HepG2 (cell line): ENCODE measurements around the gene FBN2. TPM values are rescaled to one million over a fixed set of nuclear protein-coding genes. Genes with fewer than 3 reads are reported as not detected.

Source experiments
- ATAC-seq: fragments of 200-7000 bp; cut with Tn5 transposase; 3 replicates; pipeline ENCODE4 v1.9.1; 2020; ENCODE audit warnings: mild to moderate bottlenecking, moderate library complexity
- BruUV-seq: library from RNA; stranded (reverse); fragments of 400-500 nt; replicated peaks from 2 replicates; lab custom pipeline; 2021; lab: Mats Ljungman, UMichigan
- CTCF ChIA-PET: fragments of 300-600 bp; formaldehyde crosslinking; extraction: SDS; loops from one replicate; lab custom pipeline; 2021; ENCODE audit warnings: low total read pairs, inconsistent platforms, low intra/inter-chr PET ratio; lab: Yijun Ruan, JAX
- POLR2A ChIA-PET: fragments of 350-600 bp; sonication (Branson Sonifier 250); formaldehyde crosslinking; loops from one replicate; lab custom pipeline; 2020; ENCODE audit warnings: antibody characterized with exemption, inconsistent platforms; lab: Yijun Ruan, JAX
- DNase-seq: peaks from one replicate; pipeline ENCODE4 v3.0.0-alpha.2; 2015; ENCODE audit warnings: low spot score
- FAIRE-seq: peaks from 3 replicates; lab custom pipeline; 2011; peaks lifted over from hg19 to GRCh38; lab: Jason Lieb, UNC
- H2AFZ ChIP-seq: one replicate; pipeline ENCODE4 v1.6.1; 2011; ENCODE audit warnings: low read length, inconsistent platforms
- H3K27ac ChIP-seq: fragments of 300-600 bp; 3 replicates; pipeline ENCODE4 v1.8.0; 2011; ENCODE audit warnings: mixed run types, mild to moderate bottlenecking, mixed read lengths, low read length, inconsistent platforms; ENCODE audit not compliant: insufficient read depth; ENCODE audit errors: extremely low read length
- H3K27me3 ChIP-seq, 2 experiments: fragments of 200-600 bp in 1 of 2; 2 replicates in 1 of 2; 3 replicates in 1 of 2; pipeline versions ENCODE4 v1.6.0 to v1.8.0; 2011; ENCODE audit warnings: low read length in 2 of 2, mild to moderate bottlenecking in 2 of 2, moderate library complexity in 2 of 2, inconsistent platforms in 1 of 2; ENCODE audit not compliant: insufficient read depth in 2 of 2, control insufficient read depth in 1 of 2
- H3K36me3 ChIP-seq, 2 experiments: fragments of 200-600 bp in 1 of 2; replicated peaks in 1 of 2; 2 replicates in 1 of 2; 3 replicates in 1 of 2; pipeline versions ENCODE4 v1.5.1 to v1.8.0; 2011; ENCODE audit warnings: low read length in 2 of 2, inconsistent platforms in 1 of 2; ENCODE audit not compliant: insufficient read depth in 2 of 2, control insufficient read depth in 1 of 2
- H3K4me1 ChIP-seq: 2 replicates; pipeline ENCODE4 v1.5.1; 2012; ENCODE audit warnings: low read length, inconsistent platforms; ENCODE audit not compliant: insufficient read depth
- H3K4me2 ChIP-seq: 2 replicates; pipeline ENCODE4 v1.6.0; 2011; ENCODE audit warnings: low read depth, low read length, inconsistent platforms
- H3K4me3 ChIP-seq, 3 experiments: fragments of 200-600 bp in 1 of 3; sonication (generic), shearing (Covaris generic) in 1 of 3; replicated peaks in 1 of 3; 2 replicates each; pipeline ENCODE4 v1.5.1; 2011 to 2016; ENCODE audit warnings: low read length in 3 of 3, inconsistent platforms in 2 of 3, low read depth in 2 of 3, mild to moderate bottlenecking in 2 of 3, control low read depth in 1 of 3, mixed read lengths in 1 of 3; ENCODE audit not compliant: insufficient read depth in 1 of 3
- H3K79me2 ChIP-seq: one replicate; pipeline ENCODE4 v1.6.1; 2011; ENCODE audit warnings: low read length, inconsistent platforms; ENCODE audit not compliant: insufficient read depth
- H3K9ac ChIP-seq: 2 replicates; pipeline ENCODE4 v1.6.0; 2011; ENCODE audit warnings: mild to moderate bottlenecking, low read depth, low read length, inconsistent platforms; ENCODE audit not compliant: insufficient read depth
- H3K9me3 ChIP-seq: 2 replicates; pipeline ENCODE4 v1.5.1; 2012; ENCODE audit warnings: mild to moderate bottlenecking, low read length
- H4K20me1 ChIP-seq: 2 replicates; pipeline ENCODE4 v1.6.0; 2011; ENCODE audit warnings: inconsistent platforms, mild to moderate bottlenecking, low read length, moderate library complexity; ENCODE audit not compliant: insufficient read depth
- ISL2 ChIP-seq: sonication (generic); formaldehyde crosslinking; IDR thresholded peaks from 2 replicates; pipeline ENCODE4 v1.5.0; 2020; ENCODE audit warnings: missing genetic modification reagents
- JDP2 ChIP-seq: sonication (generic); formaldehyde crosslinking; IDR thresholded peaks from 2 replicates; pipeline ENCODE4 v1.8.1; 2022; ENCODE audit warnings: missing genetic modification reagents, borderline replicate concordance
- KDM1A ChIP-seq: IDR thresholded peaks from 2 replicates; pipeline ENCODE4 v1.6.1; 2016; ENCODE audit warnings: missing compliant biosample characterization
- PRPF4 ChIP-seq: fragments of 200-400 bp; formaldehyde crosslinking; IDR thresholded peaks from 2 replicates; pipeline ENCODE4 v1.6.1; 2016; ENCODE audit warnings: low read length, low read depth; ENCODE audit not compliant: poor library complexity, severe bottlenecking
- SUZ12 ChIP-seq: fragments of 150-350 bp; IDR thresholded peaks from 2 replicates; pipeline ENCODE4 v1.6.1; 2014; ENCODE audit warnings: low read depth, low read length
- TAF15 ChIP-seq: fragments of 200-400 bp; formaldehyde crosslinking; IDR thresholded peaks from one replicate; pipeline ENCODE4 v1.6.1; 2018; ENCODE audit warnings: mild to moderate bottlenecking, low read depth, low read length; ENCODE audit not compliant: poor library complexity, severe bottlenecking
- TBX2 ChIP-seq: sonication (generic); formaldehyde crosslinking; IDR thresholded peaks from 2 replicates; pipeline ENCODE4 v1.5.0; 2020; ENCODE audit warnings: missing genetic modification reagents, mild to moderate bottlenecking, borderline replicate concordance
- TCF7L2 ChIP-seq: IDR thresholded peaks from 2 replicates; pipeline ENCODE4 v1.6.1; 2011; ENCODE audit warnings: mild to moderate bottlenecking, low read depth, low read length, moderate library complexity
- ZFP82 ChIP-seq: sonication (generic); formaldehyde crosslinking; IDR thresholded peaks from 2 replicates; pipeline ENCODE4 v1.5.1; 2020; ENCODE audit warnings: mild to moderate bottlenecking, missing genetic modification reagents, borderline replicate concordance
- ZNF296 ChIP-seq: sonication (generic); formaldehyde crosslinking; conservative IDR thresholded peaks from 2 replicates; pipeline ENCODE4 v1.5.0; 2020; ENCODE audit warnings: mild to moderate bottlenecking, missing genetic modification reagents
- ZNF792 ChIP-seq: IDR thresholded peaks from 2 replicates; pipeline ENCODE4 v1.6.1; 2016
- WGBS: methylation state at CpG from one replicate; pipeline ENCODE4 v1.1.6; 2017; ENCODE audit warnings: low lambda C conversion rate; 5-methylcytosine and 5-hydroxymethylcytosine counted together
- in situ Hi-C: cut with HindIII; loops from 2 replicates; pipeline ENCODE4 v1.10.0; 2017; ENCODE audit warnings: low pct_unique_long_range_greater_than_20kb; ENCODE audit not compliant: extremely low pct_ligation_motif_present
- intact Hi-C: fragments of 100-400 bp; cut with micrococcal nuclease; formaldehyde crosslinking; loops from one replicate; pipeline ENCODE4 v1.10.0; 2022; ENCODE audit not compliant: unreplicated experiment
- polyA plus RNA-seq, 8 experiments: library from polyadenylated mRNA; depleted of rRNA in 3 of 8; stranded (reverse) in 7 of 8; unstranded in 1 of 8; fragments of >200 nt; fragmentation: Illumina TruSeq in 4 of 8; extraction: Trizol in 4 of 8; gene quantifications; 2 replicates each; pipeline versions ENCODE4 v1.2.1 to v1.2.3, GENCODE V29; 2011 to 2016; ENCODE audit warnings: low read depth in 4 of 8, missing spikeins in 1 of 8, mixed read lengths in 1 of 8; ENCODE audit not compliant: insufficient read depth in 1 of 8
- total RNA-seq, 5 experiments: library from RNA; depleted of rRNA; stranded (reverse); fragments of >200 nt; fragmentation: Illumina TruSeq; extraction: Trizol; gene quantifications; 2 replicates each; pipeline ENCODE4 v1.2.3, GENCODE V29; 2016; ENCODE audit warnings: low read depth in 1 of 5
- TF ChIP-seq, protein P1 (sequence below): sonication (generic); formaldehyde crosslinking; IDR thresholded peaks from 2 replicates; pipeline ENCODE4 v1.4.0; 2020; ENCODE audit warnings: missing genetic modification reagents, borderline replicate concordance

Gene FBN2
- total and polyA plus RNA-seq, 2 of the 13 experiments (the other 11 are each of a cell fraction or from before 2014, with no cell fraction given): not detected

DNA sequence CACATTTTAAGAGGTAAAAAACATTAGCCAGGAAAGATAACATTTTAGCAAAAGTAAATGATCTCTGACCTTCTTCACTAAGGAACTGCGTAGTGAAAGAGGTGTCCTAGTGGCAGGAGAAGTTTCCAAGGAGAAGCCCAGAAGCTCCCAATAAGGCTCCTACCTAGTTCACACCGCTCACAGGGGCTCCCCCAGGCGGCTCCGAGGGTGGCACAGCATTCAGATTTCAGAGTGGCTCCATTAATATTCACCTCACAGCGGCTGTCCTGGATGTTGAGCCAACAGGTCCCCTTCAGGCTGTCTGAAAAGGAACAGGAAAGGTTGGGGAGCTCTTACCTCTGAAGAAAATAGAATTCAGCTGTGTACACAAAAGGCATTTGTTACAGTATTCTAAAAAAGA, 187.3 kb downstream of the FBN2 start:
- ChIA-PET POLR2A (no interaction called here), CTCF (no interaction called here)
- no peak overlapping the region for H2AFZ ChIP-seq
- in situ Hi-C loops (no loop called here), intact Hi-C loops (no loop called here)
- no peak overlapping the region for H3K27ac ChIP-seq
- no peak overlapping the region for H3K4me2 ChIP-seq
- H3K9ac ChIP-seq: no peak overlapping the region
- H3K9me3 ChIP-seq: no peaks in the 10 kb centered on the region
- no peaks in the 10 kb centered on the region for H4K20me1 ChIP-seq
- H3K27me3 ChIP-seq: no peaks in the 10 kb centered on the region
- no peaks in the 10 kb centered on the region for H3K79me2 ChIP-seq
- DNase-seq: no peak
- FAIRE-seq: no peak
- H3K4me1 ChIP-seq: no peaks in the 10 kb centered on the region
- 4% methylated on average over 4 of the region's 5 CpGs for WGBS
- TF ChIP-seq SUZ12 (no peak), ZNF792 (CRISPR knock-in tag) (no peak), ZNF296 (no peak), TBX2 (CRISPR knock-in tag) (no peak), KDM1A (no peak), PRPF4 (no peak), TCF7L2 (no peak), JDP2 (CRISPR knock-in tag) (no peak), ZFP82 (CRISPR knock-in tag) (no peak), TAF15 (no peak), ISL2 (CRISPR knock-in tag) (no peak)
- TF ChIP-seq, protein P1, sequence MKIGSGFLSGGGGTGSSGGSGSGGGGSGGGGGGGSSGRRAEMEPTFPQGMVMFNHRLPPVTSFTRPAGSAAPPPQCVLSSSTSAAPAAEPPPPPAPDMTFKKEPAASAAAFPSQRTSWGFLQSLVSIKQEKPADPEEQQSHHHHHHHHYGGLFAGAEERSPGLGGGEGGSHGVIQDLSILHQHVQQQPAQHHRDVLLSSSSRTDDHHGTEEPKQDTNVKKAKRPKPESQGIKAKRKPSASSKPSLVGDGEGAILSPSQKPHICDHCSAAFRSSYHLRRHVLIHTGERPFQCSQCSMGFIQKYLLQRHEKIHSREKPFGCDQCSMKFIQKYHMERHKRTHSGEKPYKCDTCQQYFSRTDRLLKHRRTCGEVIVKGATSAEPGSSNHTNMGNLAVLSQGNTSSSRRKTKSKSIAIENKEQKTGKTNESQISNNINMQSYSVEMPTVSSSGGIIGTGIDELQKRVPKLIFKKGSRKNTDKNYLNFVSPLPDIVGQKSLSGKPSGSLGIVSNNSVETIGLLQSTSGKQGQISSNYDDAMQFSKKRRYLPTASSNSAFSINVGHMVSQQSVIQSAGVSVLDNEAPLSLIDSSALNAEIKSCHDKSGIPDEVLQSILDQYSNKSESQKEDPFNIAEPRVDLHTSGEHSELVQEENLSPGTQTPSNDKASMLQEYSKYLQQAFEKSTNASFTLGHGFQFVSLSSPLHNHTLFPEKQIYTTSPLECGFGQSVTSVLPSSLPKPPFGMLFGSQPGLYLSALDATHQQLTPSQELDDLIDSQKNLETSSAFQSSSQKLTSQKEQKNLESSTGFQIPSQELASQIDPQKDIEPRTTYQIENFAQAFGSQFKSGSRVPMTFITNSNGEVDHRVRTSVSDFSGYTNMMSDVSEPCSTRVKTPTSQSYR (CRISPR knock-in tag): no peak
- peak; percentile 65 for ATAC-seq
- H3K36me3 ChIP-seq: no peaks in the 10 kb centered on the region
- no TSS peak for BruUV-seq
- H3K4me3 ChIP-seq: no peak overlapping the region
